Middle frontal gyrus (tissue), 1 donor: ENCODE results near the gene MFSD11.
A peak's percentile ranks its signal among the peaks of the same experiment; 100 is the strongest.
"Not testable (repeated sequence)": the region's sequence is repeated elsewhere in the genome, so short reads cannot be mapped to it uniquely, and the experiment has no call there.

Experiments
- DNase-seq: peaks from one replicate; pipeline ENCODE4 v3.0.0-alpha.2; 2015; ENCODE audit warnings: low spot score; ENCODE audit errors: extremely low spot score

The MFSD11 gene

GRCh38 chr17:76726231-76726775, 11.6 kb upstream of the MFSD11 start, which contains the start of gene JMJD6:
Gene JMJD6 (minus strand): TSS chr17:76726606. CDS start chr17:76726475, 131 bp downstream.
- peak; percentile 90 for DNase-seq

DNA sequence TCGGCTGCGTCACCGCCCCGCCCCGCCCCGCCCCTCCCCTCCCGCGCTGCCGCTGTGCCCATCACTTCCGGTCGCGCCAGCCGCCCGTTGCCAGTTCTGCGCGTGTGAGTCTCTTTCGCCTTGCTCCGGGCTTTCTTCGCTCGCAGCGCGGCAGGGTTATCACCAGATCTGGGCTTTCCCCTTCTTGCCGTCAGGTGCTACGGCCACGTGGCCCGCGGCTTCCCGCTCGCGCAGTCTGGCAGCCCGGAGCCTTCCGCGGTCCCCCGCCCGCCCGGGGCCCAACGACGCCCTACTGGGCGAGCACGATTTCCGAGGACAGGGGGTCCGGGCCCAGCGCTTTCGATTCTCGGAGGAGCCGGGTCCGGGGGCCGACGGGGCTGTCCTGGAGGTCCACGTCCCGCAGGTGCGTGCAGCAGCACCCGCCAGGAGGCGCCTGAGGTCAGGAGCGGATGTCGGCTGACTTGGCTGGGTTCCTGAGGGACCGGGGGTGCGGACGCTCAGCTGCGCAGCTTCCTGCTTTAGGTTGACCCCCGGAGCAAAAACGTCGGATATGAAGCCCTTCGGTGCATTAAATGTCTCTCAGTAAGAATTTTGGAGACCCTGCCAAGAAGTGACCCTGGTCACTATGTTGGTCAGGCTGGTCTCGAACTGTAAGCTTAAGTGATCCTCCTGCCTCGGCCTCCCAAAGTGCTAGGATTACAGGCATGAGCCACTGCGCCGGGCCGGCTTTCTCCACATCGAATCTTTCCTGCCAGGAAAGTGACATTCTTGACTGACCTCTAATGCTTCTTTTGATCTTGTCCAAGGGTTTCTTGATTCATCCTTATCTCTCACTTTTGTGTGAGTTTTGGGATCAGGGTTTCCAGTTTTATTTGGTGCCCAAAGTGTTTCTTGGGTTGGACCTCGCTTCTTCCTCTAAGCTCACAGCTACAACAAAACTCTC, 10.9 kb upstream of the MFSD11 start, which contains the start of gene METTL23:
Gene METTL23 (plus strand): TSS at position 64 of the 943 bp plus-strand sequence. CDS start 2,872 bp downstream, outside the sequence.
- DNase-seq: no peak

GRCh38 chr17:76727745-76728456, 10.0 kb upstream of the MFSD11 start:
- no peak for DNase-seq

DNA sequence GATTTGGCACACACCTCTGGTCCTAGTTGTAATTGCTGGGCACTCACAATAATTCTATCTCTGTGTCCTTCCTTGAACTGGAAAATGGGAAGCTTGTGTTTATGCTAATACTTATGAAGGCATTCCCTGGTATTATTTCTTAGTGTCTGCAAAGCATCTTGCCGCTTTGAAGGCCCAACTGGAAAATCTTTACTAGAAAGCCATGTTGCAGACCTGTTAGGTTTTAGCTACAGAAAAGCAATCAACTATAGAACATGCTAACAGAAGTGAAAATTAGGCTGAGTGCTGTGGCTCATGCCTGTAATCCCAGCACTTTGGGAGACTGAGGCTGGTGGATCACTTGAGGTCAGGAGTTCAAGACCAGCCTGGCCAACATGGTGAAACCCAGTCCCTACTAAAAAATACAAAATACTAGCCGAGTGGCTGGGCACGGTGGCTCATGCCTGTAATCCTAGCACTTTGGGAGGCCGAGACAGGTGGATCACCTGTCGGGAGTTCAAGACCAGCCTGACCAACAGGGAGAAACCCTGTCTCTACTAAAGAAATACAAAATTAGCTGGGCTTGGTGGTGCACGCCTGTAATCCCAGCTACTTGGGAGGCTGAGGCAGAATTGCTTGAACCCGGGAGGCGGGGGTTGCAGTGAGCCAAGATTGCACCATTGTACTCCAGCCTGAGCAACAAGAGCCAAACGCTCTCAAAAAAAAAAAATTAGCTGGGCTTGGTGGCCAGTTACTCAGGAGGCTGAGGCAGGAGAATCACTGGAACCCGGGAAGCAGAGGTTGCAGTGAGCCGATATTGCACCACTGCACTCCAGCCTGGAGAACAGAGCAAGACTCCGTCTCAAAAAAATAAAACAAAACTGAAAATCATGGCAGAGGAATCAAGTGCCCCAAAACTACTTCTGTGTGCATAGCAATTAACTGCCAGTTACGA, 5.9 kb upstream of the MFSD11 start:
- not testable (repeated sequence) for DNase-seq

- DNase-seq: no peak
Observed at GRCh38 chr17:76732734-76733617, 4.9 kb upstream of the MFSD11 start.

DNA sequence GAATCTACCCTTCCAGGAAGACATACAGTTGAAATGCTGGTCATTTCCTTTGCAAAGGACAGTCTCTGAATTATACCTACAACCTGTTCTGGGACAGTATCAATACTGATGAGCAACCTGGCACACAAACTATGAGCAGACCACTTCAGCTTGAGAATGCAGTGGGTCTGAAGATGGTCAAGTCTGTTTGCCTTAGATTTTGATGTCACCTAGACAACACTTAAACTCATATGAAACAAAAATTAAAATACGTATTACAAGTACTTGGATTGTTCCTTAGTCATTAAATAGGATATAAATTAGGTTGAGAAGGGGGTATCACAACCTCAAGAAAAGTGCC, 4.3 kb upstream of the MFSD11 start:
- no peak for DNase-seq

- no peak for DNase-seq
Observed at GRCh38 chr17:76734080-76734840, 3.7 kb upstream of the MFSD11 start.

- DNase-seq: no peak
Observed at GRCh38 chr17:76735006-76735405, 2.9 kb upstream of the MFSD11 start.

DNA sequence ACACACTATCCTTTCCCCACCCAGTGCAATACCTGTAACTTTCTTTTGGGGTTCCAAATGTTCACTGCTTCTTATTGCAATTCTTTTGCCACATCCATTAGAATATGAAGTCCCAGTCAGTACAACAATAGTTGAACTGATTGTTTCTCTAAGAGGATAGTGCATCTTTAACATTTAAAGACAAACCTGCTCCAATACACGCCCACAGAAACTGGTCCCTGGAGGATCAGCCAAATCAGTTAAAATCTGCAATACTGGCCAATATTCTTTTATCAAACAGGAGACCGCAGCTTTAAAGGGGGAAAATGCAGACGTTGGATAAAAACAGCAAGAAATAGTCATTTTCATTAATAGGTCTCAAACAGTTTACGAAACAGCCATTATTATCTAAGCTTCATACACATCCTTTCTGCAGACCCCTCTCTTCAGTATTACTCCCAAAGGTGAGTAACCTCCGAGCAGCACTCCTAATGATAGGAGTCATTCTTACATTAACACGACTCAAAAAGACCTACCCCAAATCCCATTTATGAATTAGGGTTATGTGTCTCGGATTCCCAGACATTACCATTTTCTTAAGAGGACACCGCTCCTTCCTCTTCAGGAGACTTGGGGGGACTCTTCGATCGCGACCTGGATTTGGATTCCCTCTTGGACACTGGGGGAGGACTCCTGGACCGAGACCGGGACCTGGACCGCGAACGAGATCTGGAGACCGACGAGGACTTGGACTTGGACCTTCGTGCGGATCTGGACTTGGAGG, 2.2 kb upstream of the MFSD11 start:
- no peak for DNase-seq

DNA sequence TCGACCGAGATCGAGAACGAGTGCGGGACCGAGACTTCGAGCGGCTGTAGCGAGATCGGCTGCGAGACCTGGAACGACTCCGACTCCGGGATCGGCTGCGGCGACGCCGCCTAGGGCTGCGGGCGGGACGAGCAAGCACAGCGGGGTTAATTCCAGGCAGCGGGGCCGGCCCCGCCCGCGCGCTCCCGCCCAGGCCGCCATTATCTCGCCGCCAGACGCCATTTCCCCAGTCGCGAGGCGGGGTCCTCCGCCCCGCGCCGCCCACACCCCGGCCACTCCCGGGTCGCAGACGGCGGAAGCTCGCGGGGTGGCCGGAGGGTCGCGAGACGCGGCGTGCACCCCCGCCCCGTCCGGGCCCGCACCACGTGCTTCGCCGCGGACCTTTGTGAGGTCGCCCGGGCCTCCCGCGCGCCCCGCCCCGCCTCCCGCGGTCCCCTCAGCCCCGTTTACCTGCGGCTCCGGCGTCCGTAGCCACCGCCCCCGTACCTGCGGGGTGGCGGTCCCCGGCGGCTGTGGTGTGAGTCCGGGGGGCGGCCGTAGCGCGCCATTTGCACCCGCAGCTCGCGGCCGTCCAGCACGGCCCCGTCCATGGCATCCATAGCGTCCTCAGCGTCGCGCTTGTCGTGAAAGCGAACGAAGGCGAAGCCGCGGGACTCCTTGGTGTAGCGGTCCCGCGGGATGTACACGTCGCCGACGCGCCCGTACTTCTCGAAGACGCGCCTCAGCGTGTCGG, 1.4 kb upstream of the MFSD11 start:
- DNase-seq: no peak

- peak; percentile 98 for DNase-seq
Observed at GRCh38 chr17:76737082-76737675, 740 bp upstream of the MFSD11 start, which contains the start of gene SRSF2. Gene SRSF2 (minus strand): TSS chr17:76737331. CDS start chr17:76737160, 171 bp downstream.

GRCh38 chr17:76738468-76738850, 540 bp downstream of the MFSD11 start:
- DNase-seq: no peak

DNA sequence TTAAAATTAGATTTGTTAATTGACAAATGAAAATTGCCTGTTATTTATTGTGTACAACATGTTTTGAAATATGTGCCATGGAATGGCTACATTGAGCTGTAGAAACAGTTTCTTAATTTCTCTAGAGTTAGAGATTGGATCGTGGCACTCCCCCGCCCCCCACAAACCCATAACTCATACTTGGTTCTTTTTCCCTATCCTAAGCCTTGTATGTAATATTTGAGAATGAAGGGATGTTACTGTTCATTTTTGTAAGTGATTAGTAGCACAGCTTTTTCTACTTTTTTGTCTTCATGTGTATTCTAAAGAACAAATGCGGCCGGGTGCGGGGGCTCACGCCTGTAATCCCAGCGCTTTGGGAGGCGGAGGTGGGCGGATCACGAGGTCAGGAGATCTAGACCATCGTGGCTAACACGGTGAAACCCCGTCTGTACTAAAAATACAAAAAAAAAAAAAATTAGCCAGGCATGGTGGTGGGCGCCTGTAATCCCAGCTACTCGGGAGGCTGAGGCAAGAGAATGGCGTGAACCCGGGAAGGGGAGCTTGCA, 1.7 kb downstream of the MFSD11 start:
- DNase-seq: not testable (repeated sequence)

DNA sequence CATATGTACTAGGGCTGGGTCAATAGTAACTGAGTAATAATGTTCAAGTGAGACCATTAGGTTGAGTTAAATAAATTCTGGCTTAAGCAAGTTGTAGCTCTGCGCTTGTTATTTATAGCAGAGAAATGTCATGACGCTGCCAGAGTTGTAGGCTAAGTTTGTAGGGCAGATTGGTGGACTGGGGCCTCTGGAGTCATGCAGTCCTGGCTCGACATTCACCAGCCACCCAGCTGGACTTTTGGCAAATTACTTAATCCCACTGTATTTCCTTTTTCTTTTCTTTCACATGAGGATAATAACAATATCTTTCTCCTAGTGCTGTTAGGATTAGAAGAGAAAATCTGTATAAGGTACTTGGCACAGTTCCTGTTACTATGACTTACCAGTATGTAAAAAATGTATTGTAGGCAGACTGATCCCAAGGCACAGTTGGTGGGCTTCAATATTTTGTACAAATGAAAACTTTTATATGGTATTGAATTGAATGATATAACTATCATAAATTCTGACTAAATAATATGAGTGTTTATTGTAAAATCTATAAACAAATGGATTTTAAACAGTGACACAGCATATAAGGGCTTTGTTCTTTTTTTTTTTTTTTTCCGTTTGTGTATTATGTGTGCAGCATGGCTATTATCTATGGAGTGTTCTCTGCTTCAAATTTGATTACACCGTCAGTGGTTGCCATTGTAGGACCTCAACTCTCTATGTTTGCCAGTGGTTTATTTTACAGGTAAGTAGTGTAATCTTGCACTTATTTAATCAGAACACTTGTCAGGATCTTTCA, 2.6 kb downstream of the MFSD11 start:
- DNase-seq: no peak

DNA sequence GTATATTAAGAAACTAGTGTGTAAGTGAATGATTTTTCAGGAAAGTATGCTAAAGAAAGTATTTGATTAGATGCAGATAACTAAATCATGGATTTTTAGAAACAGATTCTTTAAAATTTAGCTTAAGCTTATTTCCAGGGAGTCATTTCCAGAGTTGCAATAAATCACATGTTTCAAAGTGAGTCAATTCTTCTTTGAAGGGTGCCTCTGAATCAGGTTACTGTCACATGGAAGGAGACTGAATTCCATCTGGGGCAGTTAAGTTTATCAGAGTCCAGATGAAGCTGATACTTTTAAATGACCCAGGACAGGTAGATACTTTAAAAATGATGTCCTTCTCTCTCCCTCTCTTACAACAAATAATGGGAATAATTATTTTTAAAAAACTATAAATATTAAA, 5.0 kb downstream of the MFSD11 start:
- no peak for DNase-seq

GRCh38 chr17:76744747-76745146, 6.8 kb downstream of the MFSD11 start:
- no peak for DNase-seq
